Activated naive CD8-positive, alpha-beta T cell treated with anti-CD3 and anti-CD28 coated beads, Interleukin-2, amount 50 U/mL, for 24 hours (primary cell): ENCODE measurements around the gene TSPAN15.

Source experiments
- ATAC-seq: fragments of 150-1000 bp; cut with Tn5 transposase; one replicate; pipeline ENCODE4 v1.10.0; 2021
- DNase-seq: peaks from one replicate; pipeline ENCODE4 v3.0.0; 2021
- H3K27ac Mint-ChIP-seq: one replicate; pipeline ENCODE4 v1.8.0; 2021; ENCODE audit warnings: mild to moderate bottlenecking, mixed read lengths
- H3K27me3 Mint-ChIP-seq: one replicate; pipeline ENCODE4 v1.8.0; 2021; ENCODE audit warnings: mixed read lengths
- H3K36me3 Mint-ChIP-seq: one replicate; pipeline ENCODE4 v1.8.0; 2021; ENCODE audit warnings: low read depth, mixed read lengths
- H3K4me1 Mint-ChIP-seq: one replicate; pipeline ENCODE4 v1.8.0; 2021; ENCODE audit warnings: mixed read lengths
- H3K4me3 Mint-ChIP-seq: one replicate; pipeline ENCODE4 v1.8.0; 2021; ENCODE audit warnings: mild to moderate bottlenecking, moderate library complexity, mixed read lengths
- H3K9me3 Mint-ChIP-seq: one replicate; pipeline ENCODE4 v1.8.0; 2021; ENCODE audit warnings: mixed read lengths

The TSPAN15 gene

GRCh38 chr10:69412232-69412790, 39.0 kb upstream of the TSPAN15 start:
- Mint-ChIP-seq H3K9me3 (no peaks in the 10 kb centered on the region), H3K27me3 (no peaks in the 10 kb centered on the region), H3K4me3 (no peak overlapping the region), H3K27ac (no peak overlapping the region), H3K36me3 (no peaks in the 10 kb centered on the region), H3K4me1 (peaks cover 16% of the 10 kb centered on the region)
- ATAC-seq, result no peak
- no peak for DNase-seq

- H3K4me1 Mint-ChIP-seq, result peaks cover 10% of the 10 kb centered on the region
- DNase-seq, result peak; percentile 50
- H3K36me3 Mint-ChIP-seq, result no peaks in the 10 kb centered on the region
- ATAC-seq, result peak; percentile 26
- no peak overlapping the region for H3K4me3 Mint-ChIP-seq
- H3K27me3 Mint-ChIP-seq, result no peaks in the 10 kb centered on the region
- H3K9me3 Mint-ChIP-seq, result no peaks in the 10 kb centered on the region
- H3K27ac Mint-ChIP-seq, result no peak overlapping the region
Observed at GRCh38 chr10:69413221-69413865, 37.9 kb upstream of the TSPAN15 start.

- no peak for ATAC-seq
- H3K27ac Mint-ChIP-seq, result no peak overlapping the region
Observed at GRCh38 chr10:69414036-69415018, 36.9 kb upstream of the TSPAN15 start.

GRCh38 chr10:69415049-69415448, 36.2 kb upstream of the TSPAN15 start:
- H3K27ac Mint-ChIP-seq, result no peak overlapping the region
- no peaks in the 10 kb centered on the region for H3K36me3 Mint-ChIP-seq
- H3K27me3 Mint-ChIP-seq, result no peaks in the 10 kb centered on the region
- no peak overlapping the region for H3K4me3 Mint-ChIP-seq
- DNase-seq (no peak), ATAC-seq (no peak)
- H3K4me1 Mint-ChIP-seq, result no peaks in the 10 kb centered on the region
- no peaks in the 10 kb centered on the region for H3K9me3 Mint-ChIP-seq

More at GRCh38 chr10:69414036-69415018, 36.9 kb upstream of the TSPAN15 start:
- DNase-seq, result no peak
- no peaks in the 10 kb centered on the region for H3K9me3 Mint-ChIP-seq
- no peaks in the 10 kb centered on the region for H3K27me3 Mint-ChIP-seq
- H3K4me3 Mint-ChIP-seq, result no peak overlapping the region
- peaks cover 2% of the 10 kb centered on the region for H3K4me1 Mint-ChIP-seq
- no peaks in the 10 kb centered on the region for H3K36me3 Mint-ChIP-seq

DNA sequence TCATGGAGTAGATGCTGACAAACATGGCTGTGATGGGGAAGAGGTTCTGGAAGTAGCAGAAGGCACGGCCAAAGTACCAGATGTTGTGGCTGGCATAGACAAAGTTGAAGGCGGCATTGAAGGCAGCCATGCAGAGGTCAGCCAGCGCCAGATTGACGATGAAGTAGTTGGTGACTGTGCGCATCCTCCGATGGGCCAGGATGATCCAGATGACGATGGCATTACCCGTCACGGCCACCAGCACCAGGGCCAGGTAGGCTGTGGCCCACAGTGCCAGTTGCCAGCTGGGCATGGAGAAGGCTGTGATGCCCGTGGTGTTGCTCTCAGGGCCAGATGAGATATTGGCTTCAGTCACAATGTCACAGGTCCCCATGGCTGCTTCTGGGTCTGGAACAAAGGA, 35.3 kb upstream of the TSPAN15 start:
- H3K4me1 Mint-ChIP-seq, result no peaks in the 10 kb centered on the region
- DNase-seq, result no peak
- no peak overlapping the region for H3K4me3 Mint-ChIP-seq
- no peaks in the 10 kb centered on the region for H3K27me3 Mint-ChIP-seq
- no peak for ATAC-seq
- H3K9me3 Mint-ChIP-seq, result no peaks in the 10 kb centered on the region
- H3K27ac Mint-ChIP-seq, result no peak overlapping the region
- no peaks in the 10 kb centered on the region for H3K36me3 Mint-ChIP-seq

DNA sequence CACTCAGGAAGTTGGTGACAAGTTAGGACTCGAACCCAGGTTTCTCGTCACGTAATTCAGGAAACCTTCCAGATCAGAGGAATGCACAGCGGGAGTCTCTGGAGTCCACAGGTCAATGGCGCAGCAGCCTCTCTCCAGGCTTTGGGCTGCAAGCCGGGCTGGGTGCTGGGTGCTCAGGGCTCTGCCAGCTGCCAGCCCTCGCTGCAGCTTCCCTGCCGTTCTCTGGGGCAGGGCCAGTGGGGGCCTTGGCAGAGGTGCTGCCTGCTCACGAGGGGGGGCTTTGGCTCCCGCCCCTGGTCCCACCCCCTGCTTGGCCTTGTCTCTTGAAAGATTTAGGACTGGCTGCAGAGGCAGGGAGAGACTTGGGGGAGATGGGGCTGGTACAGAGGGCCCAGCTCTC, 34.6 kb upstream of the TSPAN15 start, which contains the start of gene TACR2:
Gene TACR2 (minus strand): TSS at position 224 of the 400 bp plus-strand sequence. CDS start 595 bp downstream, outside the sequence.
- DNase-seq, result no peak
- Mint-ChIP-seq H3K4me1 (no peaks in the 10 kb centered on the region), H3K36me3 (no peaks in the 10 kb centered on the region), H3K27ac (no peak within 1 kb of the TSS), H3K9me3 (no peaks in the 10 kb centered on the region), H3K27me3 (no peaks in the 10 kb centered on the region), H3K4me3 (no peak within 1 kb of the TSS)
- ATAC-seq, result no peak

DNA sequence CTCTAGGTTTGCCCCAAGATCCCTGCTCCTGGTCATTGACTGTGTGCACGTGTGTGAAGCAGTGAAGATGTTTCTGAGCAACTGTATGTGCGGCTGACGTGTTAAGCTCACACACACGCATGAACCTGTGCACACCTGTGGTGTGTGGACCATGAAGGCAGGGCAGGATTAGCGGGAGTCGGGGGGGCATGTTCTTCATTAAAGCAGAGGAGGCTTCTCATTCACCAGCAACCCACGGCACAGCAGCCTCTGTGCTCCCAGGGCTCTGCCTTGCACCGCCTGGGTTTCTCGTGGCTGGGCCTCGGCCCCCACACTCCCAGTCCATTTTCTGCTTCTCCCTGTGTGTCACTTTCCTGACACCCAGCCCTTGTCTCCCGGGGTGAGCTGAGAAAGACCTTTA, 33.7 kb upstream of the TSPAN15 start:
- Mint-ChIP-seq H3K4me1 (no peaks in the 10 kb centered on the region), H3K27me3 (no peaks in the 10 kb centered on the region), H3K4me3 (no peak overlapping the region), H3K27ac (no peak overlapping the region), H3K9me3 (no peaks in the 10 kb centered on the region), H3K36me3 (no peaks in the 10 kb centered on the region)
- ATAC-seq (no peak), DNase-seq (no peak)

- no peaks in the 10 kb centered on the region for H3K27me3 Mint-ChIP-seq
- no peak overlapping the region for H3K4me3 Mint-ChIP-seq
- H3K36me3 Mint-ChIP-seq, result no peaks in the 10 kb centered on the region
- no peak overlapping the region for H3K27ac Mint-ChIP-seq
- no peak for DNase-seq
- no peak for ATAC-seq
- no peaks in the 10 kb centered on the region for H3K4me1 Mint-ChIP-seq
- H3K9me3 Mint-ChIP-seq, result no peaks in the 10 kb centered on the region
Observed at GRCh38 chr10:69418052-69418752, 33.1 kb upstream of the TSPAN15 start.

DNA sequence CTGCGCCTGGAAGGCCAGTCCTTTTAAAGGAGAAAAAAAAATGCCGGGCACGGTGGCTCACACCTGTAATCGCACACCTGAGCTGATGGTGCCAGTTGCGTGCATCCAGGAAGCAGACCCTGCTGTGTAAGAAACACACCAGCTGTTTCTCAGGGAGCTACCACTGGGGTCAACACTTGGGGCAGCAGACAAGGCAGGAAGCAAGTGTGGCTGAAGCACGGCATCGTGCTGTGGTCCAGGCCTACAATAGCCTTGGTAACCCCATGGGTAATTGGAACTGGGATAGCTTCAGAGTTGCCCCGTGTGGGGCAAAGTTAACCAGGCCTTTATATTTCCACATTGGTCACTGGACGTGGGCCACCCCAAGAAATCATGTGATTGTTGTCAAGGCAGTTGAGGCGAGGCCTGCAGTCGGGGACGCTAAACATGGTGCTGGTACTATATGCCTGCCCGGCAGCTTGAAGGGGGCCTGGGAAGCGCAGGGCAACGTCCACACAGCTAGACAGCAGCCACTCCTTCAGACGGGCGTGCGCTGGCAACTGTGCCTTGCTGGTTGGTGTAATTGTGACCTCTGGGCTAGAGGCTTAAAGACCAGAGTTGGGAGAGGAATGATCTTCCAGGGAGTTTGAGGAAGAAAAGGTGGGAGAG, 32.0 kb upstream of the TSPAN15 start:
- ATAC-seq (no peak), DNase-seq (no peak)
- Mint-ChIP-seq H3K4me3 (no peak overlapping the region), H3K9me3 (no peaks in the 10 kb centered on the region), H3K27ac (no peak overlapping the region), H3K4me1 (peaks cover 7% of the 10 kb centered on the region), H3K27me3 (no peaks in the 10 kb centered on the region), H3K36me3 (no peaks in the 10 kb centered on the region)

DNA sequence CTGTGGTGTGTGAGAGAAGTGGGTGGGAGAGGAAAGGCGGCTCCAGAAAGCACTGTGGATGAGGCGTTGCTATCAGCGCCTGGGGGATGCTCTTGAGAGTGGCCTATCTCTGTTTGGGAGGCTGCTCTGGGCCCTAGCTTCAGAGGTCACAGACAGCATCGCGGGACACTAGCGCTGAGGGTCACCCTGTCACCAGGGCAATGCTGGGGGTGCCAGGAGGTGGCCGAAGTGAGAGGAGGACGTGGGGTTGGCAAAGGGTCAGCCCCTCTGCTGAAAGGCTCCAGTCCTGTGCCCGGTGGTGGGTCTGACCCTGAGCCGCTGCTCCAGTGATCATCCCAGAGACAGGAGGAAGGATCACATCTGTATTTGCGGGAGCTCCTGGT, 31.5 kb upstream of the TSPAN15 start:
- no peaks in the 10 kb centered on the region for H3K27me3 Mint-ChIP-seq
- DNase-seq (no peak), ATAC-seq (no peak)
- no peaks in the 10 kb centered on the region for H3K36me3 Mint-ChIP-seq
- H3K9me3 Mint-ChIP-seq, result no peaks in the 10 kb centered on the region
- no peak overlapping the region for H3K4me3 Mint-ChIP-seq
- peaks cover 8% of the 10 kb centered on the region for H3K4me1 Mint-ChIP-seq
- H3K27ac Mint-ChIP-seq, result no peak overlapping the region

DNA sequence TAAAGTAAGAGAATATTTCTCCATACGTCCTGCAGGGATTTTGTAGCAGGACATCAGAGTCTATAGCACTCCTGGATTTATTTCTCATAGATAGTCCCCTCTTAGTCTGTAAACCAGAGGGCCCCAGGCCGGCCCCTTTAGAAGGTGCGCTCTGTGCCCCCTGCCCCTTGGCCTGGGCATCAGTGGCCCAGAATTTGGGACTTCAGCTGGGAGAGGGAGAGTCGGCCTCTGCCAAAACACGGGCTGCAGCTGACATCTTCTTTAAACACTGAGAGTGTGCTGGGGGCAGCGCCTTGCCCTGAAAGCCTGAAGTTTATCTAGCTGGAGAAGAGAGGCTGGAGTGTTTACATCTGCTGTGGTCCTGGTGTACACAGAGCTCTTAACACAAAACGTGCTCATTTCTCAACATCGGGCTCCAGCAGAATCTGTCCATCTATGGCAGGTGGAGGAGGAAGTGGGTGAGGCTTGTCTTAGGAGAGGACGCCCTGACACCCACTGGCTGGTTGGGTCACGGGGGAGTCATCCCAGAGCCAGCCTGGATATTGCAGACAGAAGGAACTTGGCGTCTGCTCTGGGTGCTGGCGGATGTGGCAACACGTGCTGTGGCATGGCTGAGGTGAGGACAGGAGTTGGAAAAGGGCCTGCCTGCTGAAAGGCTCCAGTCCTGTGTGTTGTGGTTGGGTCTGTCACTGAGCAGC, 29.5 kb upstream of the TSPAN15 start:
- no peak for ATAC-seq
- H3K27ac Mint-ChIP-seq, result no peak overlapping the region
- no peaks in the 10 kb centered on the region for H3K27me3 Mint-ChIP-seq

GRCh38 chr10:69422676-69423075, 28.6 kb upstream of the TSPAN15 start:
- Mint-ChIP-seq H3K4me1 (peaks cover 27% of the 10 kb centered on the region), H3K9me3 (no peaks in the 10 kb centered on the region), H3K27me3 (no peaks in the 10 kb centered on the region), H3K4me3 (no peak overlapping the region), H3K36me3 (no peaks in the 10 kb centered on the region), H3K27ac (no peak overlapping the region)
- DNase-seq (no peak), ATAC-seq (no peak)

More for the DNA sequence above, 29.5 kb upstream of the TSPAN15 start:
- Mint-ChIP-seq H3K36me3 (no peaks in the 10 kb centered on the region), H3K9me3 (no peaks in the 10 kb centered on the region), H3K4me3 (no peak overlapping the region), H3K4me1 (peaks cover 25% of the 10 kb centered on the region)
- no peak for DNase-seq

DNA sequence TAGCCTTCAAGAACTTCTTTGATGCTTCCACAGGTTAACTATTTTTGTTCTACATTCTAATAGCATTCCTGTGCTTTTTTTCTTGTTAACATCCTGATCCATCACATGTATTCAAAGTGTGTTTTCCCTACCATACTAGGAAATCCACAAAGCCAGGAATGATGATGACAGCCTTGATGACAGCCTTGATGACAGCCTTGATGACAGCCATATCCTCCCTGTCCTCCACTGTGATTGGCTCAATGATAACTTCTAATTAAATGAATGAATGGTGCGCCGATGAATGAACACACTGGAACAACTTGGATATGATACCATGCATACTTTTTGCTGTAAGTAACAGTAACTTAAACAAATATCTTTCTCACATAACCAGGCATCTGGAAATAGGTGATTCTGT, 26.2 kb upstream of the TSPAN15 start:
- Mint-ChIP-seq H3K9me3 (no peaks in the 10 kb centered on the region), H3K36me3 (no peaks in the 10 kb centered on the region), H3K4me1 (peaks cover 32% of the 10 kb centered on the region), H3K27ac (no peak overlapping the region), H3K4me3 (no peak overlapping the region), H3K27me3 (no peaks in the 10 kb centered on the region)
- no peak for ATAC-seq
- no peak for DNase-seq
